Neural cell (in vitro differentiated cells): ENCODE results near the gene CRMP1. TPM values are rescaled to one million over a fixed set of nuclear protein-coding genes. Genes with fewer than 3 reads are reported as not detected.

Source experiments
- H2AFZ ChIP-seq: fragments of 200-600, 300-800 bp; sonication (generic), shearing (Covaris generic); 2 replicates; pipeline ENCODE4 v1.6.0; 2014; ENCODE audit warnings: low read depth, mild to moderate bottlenecking, antibody characterized with exemption, low read length, moderate library complexity
- H3F3A ChIP-seq: fragments of 200-600 bp; shearing (Covaris generic); 2 replicates; pipeline ENCODE4 v1.6.1; 2016; ENCODE audit warnings: mild to moderate bottlenecking, moderate library complexity, mixed read lengths, antibody characterized with exemption, low read length; ENCODE audit not compliant: insufficient read depth, poor library complexity, severe bottlenecking
- H3K27ac ChIP-seq: fragments of 200-600, 300-800 bp; sonication (generic), shearing (Covaris generic); 2 replicates; pipeline ENCODE4 v1.5.1; 2014; ENCODE audit warnings: mild to moderate bottlenecking, low read length, moderate library complexity
- H3K27me3 ChIP-seq: fragments of 300-800, 200-600 bp; sonication (generic), shearing (Covaris generic); 2 replicates; pipeline ENCODE4 v1.6.0; 2014; ENCODE audit warnings: mild to moderate bottlenecking, low read depth, low read length, moderate library complexity; ENCODE audit not compliant: insufficient read depth
- H3K36me3 ChIP-seq: fragments of 300-800, 200-600 bp; sonication (generic), shearing (Covaris generic); 2 replicates; pipeline ENCODE4 v1.5.1; 2014; ENCODE audit warnings: mild to moderate bottlenecking, antibody characterized with exemption, low read length, moderate library complexity; ENCODE audit not compliant: insufficient read depth
- H3K4me2 ChIP-seq: fragments of 300-800, 200-600 bp; sonication (generic), shearing (Covaris generic); 2 replicates; pipeline ENCODE4 v1.6.0; 2014; ENCODE audit warnings: mild to moderate bottlenecking, low read length
- H3K4me3 ChIP-seq: fragments of 300-800, 200-600 bp; sonication (generic), shearing (Covaris generic); 2 replicates; pipeline ENCODE4 v1.5.1; 2014; ENCODE audit warnings: mild to moderate bottlenecking, low read length, moderate library complexity
- H3K79me2 ChIP-seq: fragments of 200-600 bp; shearing (Covaris generic); replicated peaks from 2 replicates; pipeline ENCODE4 v1.6.0; 2014; ENCODE audit warnings: mild to moderate bottlenecking, low read length, moderate library complexity; ENCODE audit not compliant: insufficient read depth
- H3K9ac ChIP-seq: fragments of 300-800, 200-600 bp; sonication (generic), shearing (Covaris generic); 2 replicates; pipeline ENCODE4 v1.6.1; 2016; ENCODE audit warnings: mild to moderate bottlenecking, low read length, mixed read lengths
- H3K9me2 ChIP-seq: fragments of 200-600 bp; shearing (Covaris generic); 2 replicates; pipeline ENCODE4 v1.6.1; 2016; ENCODE audit warnings: mild to moderate bottlenecking, low read length, mixed read lengths; ENCODE audit not compliant: insufficient read depth
- H3K9me3 ChIP-seq: fragments of 200-600, 300-800 bp; sonication (generic), shearing (Covaris generic); 2 replicates; pipeline ENCODE4 v1.6.1; 2016; ENCODE audit warnings: mild to moderate bottlenecking, mixed run types, low read length, moderate library complexity, mixed read lengths
- H4K20me1 ChIP-seq: fragments of 200-600 bp; shearing (Covaris generic); 2 replicates; pipeline ENCODE4 v1.6.1; 2016; ENCODE audit warnings: mild to moderate bottlenecking, mixed run types; ENCODE audit not compliant: insufficient read depth
- EP300 ChIP-seq: fragments of 450-650 bp; conservative IDR thresholded peaks from 2 replicates; pipeline ENCODE4 v1.6.1; 2014; ENCODE audit warnings: antibody characterized with exemption, mild to moderate bottlenecking, moderate library complexity; ENCODE audit not compliant: poor library complexity, severe bottlenecking
- EZH2 ChIP-seq: fragments of 200-600, 300-800 bp; shearing (Covaris generic), sonication (generic); IDR thresholded peaks from 2 replicates; pipeline ENCODE4 v1.6.1; 2014; ENCODE audit warnings: antibody characterized with exemption, low read length, borderline replicate concordance, mild to moderate bottlenecking; ENCODE audit not compliant: insufficient read depth, poor library complexity, severe bottlenecking
- MXI1 ChIP-seq: fragments of 450-650 bp; conservative IDR thresholded peaks from 2 replicates; pipeline ENCODE4 v1.6.1; 2014; ENCODE audit warnings: antibody characterized with exemption, mild to moderate bottlenecking; ENCODE audit not compliant: poor library complexity, severe bottlenecking
- POLR2AphosphoS5 ChIP-seq: IDR thresholded peaks from 2 replicates; pipeline ENCODE4 v1.6.1; 2012
- RAD21 ChIP-seq: fragments of 450-650 bp; conservative IDR thresholded peaks from 2 replicates; pipeline ENCODE4 v1.6.1; 2014; ENCODE audit warnings: antibody characterized with exemption, mild to moderate bottlenecking, moderate library complexity
- SMC3 ChIP-seq: fragments of 450-650 bp; conservative IDR thresholded peaks from 2 replicates; pipeline ENCODE4 v1.6.1; 2014; ENCODE audit warnings: antibody characterized with exemption, mild to moderate bottlenecking, moderate library complexity; ENCODE audit not compliant: poor library complexity
- TAF1 ChIP-seq: IDR thresholded peaks from 2 replicates; pipeline ENCODE4 v1.6.1; 2012; ENCODE audit warnings: low read depth
- polyA minus RNA-seq: library from RNA; depleted of rRNA, polyadenylated mRNA; stranded (reverse); fragments of >200 nt; gene quantifications from 2 replicates; pipeline ENCODE4 v1.2.3, GENCODE V29; 2014
- polyA plus RNA-seq: library from polyadenylated mRNA; depleted of rRNA; stranded (reverse); fragments of >200 nt; gene quantifications from 2 replicates; pipeline ENCODE4 v1.2.3, GENCODE V29; 2014
- TF ChIP-seq, protein P1 (sequence below): IDR thresholded peaks from 2 replicates; pipeline ENCODE4 v1.6.1; 2012; ENCODE audit warnings: borderline replicate concordance
- TF ChIP-seq, protein P2 (sequence below): fragments of 450-650 bp; IDR thresholded peaks from 2 replicates; pipeline ENCODE4 v1.5.1; 2014; ENCODE audit warnings: antibody characterized with exemption, mild to moderate bottlenecking, moderate library complexity; ENCODE audit not compliant: poor library complexity, severe bottlenecking

Gene CRMP1
- polyA plus RNA-seq (642 and 752 TPM in 2 replicates), polyA minus RNA-seq (709 and 726 TPM in 2 replicates)

DNA sequence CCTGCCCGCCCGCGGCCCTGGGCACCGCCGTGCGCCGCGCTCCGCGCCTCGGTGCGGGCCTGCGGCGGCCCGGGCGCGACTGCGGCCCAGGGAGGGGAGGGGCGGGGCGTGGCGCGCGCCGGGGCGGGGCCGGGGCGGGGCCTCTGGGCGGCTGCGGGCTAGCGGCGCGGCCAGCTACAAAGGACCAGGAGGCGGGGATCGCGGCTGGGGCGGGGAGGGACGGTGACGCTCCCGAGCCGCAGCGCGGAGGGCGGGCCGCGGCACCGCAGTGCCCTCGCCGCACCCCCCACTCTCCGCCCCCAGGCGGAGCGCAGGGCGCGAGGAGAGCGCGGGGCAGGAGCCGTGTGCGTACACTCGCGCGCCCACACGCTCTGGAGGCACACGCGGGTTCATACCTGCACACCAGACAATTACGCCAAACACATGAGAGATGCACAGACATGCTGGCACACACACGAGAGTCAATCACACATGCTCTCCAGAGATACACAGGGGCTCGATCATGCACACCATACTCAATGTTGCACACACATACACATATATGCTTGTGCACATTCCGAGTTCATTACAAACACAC, at the start of gene CRMP1:
TSS of gene CRMP1 (minus strand) at position 83 of the 577 bp plus-strand sequence. CDS start 117 bp downstream, outside the sequence.
- no peaks in the 10 kb centered on the region for H3K36me3 ChIP-seq
- no peaks in the 10 kb centered on the region for H3K9me3 ChIP-seq
- peak within 1 kb of the TSS; percentile 33 for H2AFZ ChIP-seq
- TF ChIP-seq, protein P1, sequence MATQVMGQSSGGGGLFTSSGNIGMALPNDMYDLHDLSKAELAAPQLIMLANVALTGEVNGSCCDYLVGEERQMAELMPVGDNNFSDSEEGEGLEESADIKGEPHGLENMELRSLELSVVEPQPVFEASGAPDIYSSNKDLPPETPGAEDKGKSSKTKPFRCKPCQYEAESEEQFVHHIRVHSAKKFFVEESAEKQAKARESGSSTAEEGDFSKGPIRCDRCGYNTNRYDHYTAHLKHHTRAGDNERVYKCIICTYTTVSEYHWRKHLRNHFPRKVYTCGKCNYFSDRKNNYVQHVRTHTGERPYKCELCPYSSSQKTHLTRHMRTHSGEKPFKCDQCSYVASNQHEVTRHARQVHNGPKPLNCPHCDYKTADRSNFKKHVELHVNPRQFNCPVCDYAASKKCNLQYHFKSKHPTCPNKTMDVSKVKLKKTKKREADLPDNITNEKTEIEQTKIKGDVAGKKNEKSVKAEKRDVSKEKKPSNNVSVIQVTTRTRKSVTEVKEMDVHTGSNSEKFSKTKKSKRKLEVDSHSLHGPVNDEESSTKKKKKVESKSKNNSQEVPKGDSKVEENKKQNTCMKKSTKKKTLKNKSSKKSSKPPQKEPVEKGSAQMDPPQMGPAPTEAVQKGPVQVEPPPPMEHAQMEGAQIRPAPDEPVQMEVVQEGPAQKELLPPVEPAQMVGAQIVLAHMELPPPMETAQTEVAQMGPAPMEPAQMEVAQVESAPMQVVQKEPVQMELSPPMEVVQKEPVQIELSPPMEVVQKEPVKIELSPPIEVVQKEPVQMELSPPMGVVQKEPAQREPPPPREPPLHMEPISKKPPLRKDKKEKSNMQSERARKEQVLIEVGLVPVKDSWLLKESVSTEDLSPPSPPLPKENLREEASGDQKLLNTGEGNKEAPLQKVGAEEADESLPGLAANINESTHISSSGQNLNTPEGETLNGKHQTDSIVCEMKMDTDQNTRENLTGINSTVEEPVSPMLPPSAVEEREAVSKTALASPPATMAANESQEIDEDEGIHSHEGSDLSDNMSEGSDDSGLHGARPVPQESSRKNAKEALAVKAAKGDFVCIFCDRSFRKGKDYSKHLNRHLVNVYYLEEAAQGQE = peak; percentile 50
- no peak for TF ChIP-seq EZH2
- no peak for TF ChIP-seq TAF1
- TF ChIP-seq, protein P2, sequence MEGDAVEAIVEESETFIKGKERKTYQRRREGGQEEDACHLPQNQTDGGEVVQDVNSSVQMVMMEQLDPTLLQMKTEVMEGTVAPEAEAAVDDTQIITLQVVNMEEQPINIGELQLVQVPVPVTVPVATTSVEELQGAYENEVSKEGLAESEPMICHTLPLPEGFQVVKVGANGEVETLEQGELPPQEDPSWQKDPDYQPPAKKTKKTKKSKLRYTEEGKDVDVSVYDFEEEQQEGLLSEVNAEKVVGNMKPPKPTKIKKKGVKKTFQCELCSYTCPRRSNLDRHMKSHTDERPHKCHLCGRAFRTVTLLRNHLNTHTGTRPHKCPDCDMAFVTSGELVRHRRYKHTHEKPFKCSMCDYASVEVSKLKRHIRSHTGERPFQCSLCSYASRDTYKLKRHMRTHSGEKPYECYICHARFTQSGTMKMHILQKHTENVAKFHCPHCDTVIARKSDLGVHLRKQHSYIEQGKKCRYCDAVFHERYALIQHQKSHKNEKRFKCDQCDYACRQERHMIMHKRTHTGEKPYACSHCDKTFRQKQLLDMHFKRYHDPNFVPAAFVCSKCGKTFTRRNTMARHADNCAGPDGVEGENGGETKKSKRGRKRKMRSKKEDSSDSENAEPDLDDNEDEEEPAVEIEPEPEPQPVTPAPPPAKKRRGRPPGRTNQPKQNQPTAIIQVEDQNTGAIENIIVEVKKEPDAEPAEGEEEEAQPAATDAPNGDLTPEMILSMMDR = peak; percentile 30
- TF ChIP-seq SMC3 = peak; percentile 34
- TF ChIP-seq POLR2AphosphoS5 = peak; percentile 73
- TF ChIP-seq EP300 = peak; percentile 9
- TF ChIP-seq MXI1 = peak; percentile 77
- peak; percentile 26 for TF ChIP-seq RAD21
- H3K4me2 ChIP-seq = peak within 1 kb of the TSS; percentile 81
- no peaks in the 10 kb centered on the region for H4K20me1 ChIP-seq
- peak within 1 kb of the TSS; percentile 87 for H3K4me3 ChIP-seq
- no peaks in the 10 kb centered on the region for H3K9me2 ChIP-seq
- no peaks in the 10 kb centered on the region for H3F3A ChIP-seq
- peak within 1 kb of the TSS; percentile 97 for H3K9ac ChIP-seq
- H3K27me3 ChIP-seq = no peaks in the 10 kb centered on the region
- H3K27ac ChIP-seq = peak within 1 kb of the TSS; percentile 95
- peaks cover 38% of the 10 kb centered on the region for H3K79me2 ChIP-seq

DNA sequence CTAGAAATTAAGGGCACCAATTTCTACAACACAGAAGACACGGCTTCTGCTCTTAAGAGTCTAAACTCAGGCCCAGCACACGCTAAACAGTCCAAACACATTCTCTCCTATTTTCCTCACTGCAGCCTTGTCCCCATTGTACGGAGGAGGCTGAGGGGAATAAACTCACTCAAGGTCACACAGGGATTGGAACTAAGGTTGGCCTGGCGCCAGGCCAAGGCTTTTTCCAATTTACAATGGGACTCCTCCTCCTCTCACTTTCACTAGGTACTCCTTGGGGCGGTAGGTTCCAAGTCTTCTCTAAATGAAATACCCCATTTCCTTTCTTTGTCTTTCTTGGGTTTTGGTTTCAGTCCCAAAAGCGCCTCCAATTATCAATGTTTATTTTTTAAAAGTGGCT, 48.7 kb upstream of the CRMP1 start:
- H3K27me3 ChIP-seq = no peaks in the 10 kb centered on the region
- H3K4me3 ChIP-seq = no peak overlapping the region
- no peaks in the 10 kb centered on the region for H3K36me3 ChIP-seq
- H3K9ac ChIP-seq = no peak overlapping the region
- no peak overlapping the region for H2AFZ ChIP-seq
- no peaks in the 10 kb centered on the region for H3F3A ChIP-seq
- H3K9me3 ChIP-seq = no peaks in the 10 kb centered on the region
- no peak overlapping the region for H3K4me2 ChIP-seq
- H3K9me2 ChIP-seq = no peaks in the 10 kb centered on the region
- no peaks in the 10 kb centered on the region for H4K20me1 ChIP-seq
- H3K27ac ChIP-seq = no peak overlapping the region
- H3K79me2 ChIP-seq = no peaks in the 10 kb centered on the region
- no peak for TF ChIP-seq RAD21
